Measurements from ENCODE around the gene CBX8.

CBX8 gene

DNA sequence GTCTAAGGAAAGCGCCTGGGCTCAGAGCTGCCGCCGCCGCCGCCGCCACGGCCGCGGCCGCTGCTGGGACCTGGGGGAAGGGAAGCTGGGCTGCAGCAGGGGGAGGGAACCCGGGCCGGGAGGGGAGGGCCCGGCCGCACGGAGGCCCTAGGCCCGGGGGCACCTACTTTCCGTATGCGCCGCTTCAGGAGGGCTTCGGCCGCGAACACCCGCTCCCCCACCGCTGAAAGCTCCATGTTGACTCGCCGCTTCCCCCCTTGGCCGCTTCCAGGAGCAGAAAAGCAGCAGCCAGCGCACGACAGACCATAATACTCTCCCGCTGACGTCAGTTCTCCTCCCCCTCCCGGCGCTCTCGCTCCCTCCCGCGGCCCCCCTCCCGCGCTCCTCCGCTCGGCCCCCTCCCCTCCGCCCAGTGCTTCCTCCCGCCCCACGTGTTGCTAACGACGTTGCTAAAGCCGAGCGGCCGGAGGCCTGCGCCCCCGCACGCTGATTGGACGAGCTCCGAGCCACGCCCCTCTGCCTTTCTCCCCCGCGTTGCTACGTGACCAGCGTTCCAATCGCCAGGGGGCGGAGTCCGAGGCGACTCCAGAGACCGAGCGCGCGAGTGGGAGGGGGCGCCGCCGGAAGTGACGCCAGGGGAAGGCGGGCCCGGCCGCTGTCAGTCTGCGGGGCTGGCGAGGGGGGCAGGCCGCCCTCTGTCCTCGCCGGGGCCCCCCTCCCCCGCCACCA, at the start of gene CBX8:
Gene CBX8 (minus strand): TSS at position 315 of the 729 bp plus-strand sequence. CDS start 79 bp downstream, at position 236.
- peaks cover 29% of the 10 kb centered on the region for H3K27me3 ChIP-seq (ENCODE audit: control insufficient read depth, low read length)
- peaks cover 8% of the 10 kb centered on the region; the same call in 1 of the 2 replicates for H3F3A ChIP-seq (ENCODE audit: control insufficient read depth, insufficient read depth)
- peak within 1 kb of the TSS; percentile 50 for H3K27ac ChIP-seq (ENCODE audit: low read depth, low read length)
- no peaks in the 10 kb centered on the region for H3K9me2 ChIP-seq (replicated peaks; ENCODE audit: control insufficient read depth, low read length)
- H4K20me1 ChIP-seq (ENCODE audit: control insufficient read depth, insufficient read depth, low read depth, low read length) = no peaks in the 10 kb centered on the region
- H3K36me3 ChIP-seq (ENCODE audit: control insufficient read depth, low read length) = peaks cover 12% of the 10 kb centered on the region; the same call in 1 of the 2 replicates
- no peaks in the 10 kb centered on the region for H3K9me3 ChIP-seq (ENCODE audit: control insufficient read depth, insufficient read depth, low read length)
- H3K4me1 ChIP-seq (ENCODE audit: control insufficient read depth, low read length) = peaks cover 44% of the 10 kb centered on the region
- peaks cover 14% of the 10 kb centered on the region for H3K79me2 ChIP-seq (ENCODE audit: control insufficient read depth, low read length)
- H3K4me2 ChIP-seq (ENCODE audit: low read length) = peak within 1 kb of the TSS; percentile 78
- no peak for TF ChIP-seq EZH2phosphoT487 (IDR thresholded peaks at IDR 0.05; ENCODE audit: borderline replicate concordance, low read length)
- TF ChIP-seq, protein P1, sequence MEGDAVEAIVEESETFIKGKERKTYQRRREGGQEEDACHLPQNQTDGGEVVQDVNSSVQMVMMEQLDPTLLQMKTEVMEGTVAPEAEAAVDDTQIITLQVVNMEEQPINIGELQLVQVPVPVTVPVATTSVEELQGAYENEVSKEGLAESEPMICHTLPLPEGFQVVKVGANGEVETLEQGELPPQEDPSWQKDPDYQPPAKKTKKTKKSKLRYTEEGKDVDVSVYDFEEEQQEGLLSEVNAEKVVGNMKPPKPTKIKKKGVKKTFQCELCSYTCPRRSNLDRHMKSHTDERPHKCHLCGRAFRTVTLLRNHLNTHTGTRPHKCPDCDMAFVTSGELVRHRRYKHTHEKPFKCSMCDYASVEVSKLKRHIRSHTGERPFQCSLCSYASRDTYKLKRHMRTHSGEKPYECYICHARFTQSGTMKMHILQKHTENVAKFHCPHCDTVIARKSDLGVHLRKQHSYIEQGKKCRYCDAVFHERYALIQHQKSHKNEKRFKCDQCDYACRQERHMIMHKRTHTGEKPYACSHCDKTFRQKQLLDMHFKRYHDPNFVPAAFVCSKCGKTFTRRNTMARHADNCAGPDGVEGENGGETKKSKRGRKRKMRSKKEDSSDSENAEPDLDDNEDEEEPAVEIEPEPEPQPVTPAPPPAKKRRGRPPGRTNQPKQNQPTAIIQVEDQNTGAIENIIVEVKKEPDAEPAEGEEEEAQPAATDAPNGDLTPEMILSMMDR (IDR thresholded peaks at IDR 0.05; ENCODE audit: low read depth, low read length, poor library complexity, severe bottlenecking) = no peak
- H3K4me3 ChIP-seq (ENCODE audit: low read length) = peak within 1 kb of the TSS; percentile 85

DNA sequence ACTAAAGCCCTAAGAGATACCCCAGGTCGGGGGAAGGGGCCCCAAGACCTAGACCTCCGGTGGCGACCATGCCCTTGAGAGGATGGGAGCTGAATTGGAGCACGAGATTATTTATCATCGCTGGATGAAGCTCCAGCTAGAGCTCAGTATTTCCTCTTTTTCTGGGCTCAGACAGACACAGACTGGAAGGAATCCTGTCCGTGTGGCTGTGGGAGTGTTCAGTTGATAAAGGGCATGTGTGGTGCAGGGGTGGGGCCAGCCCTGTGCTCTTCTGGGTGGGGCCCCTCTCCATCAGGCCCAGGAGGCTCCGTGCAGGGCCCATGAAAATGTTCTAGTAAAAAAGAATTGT, 48.7 kb upstream of the CBX8 start:
- no peaks in the 10 kb centered on the region for H3K9me3 ChIP-seq (ENCODE audit: control insufficient read depth, insufficient read depth, low read length)
- peaks cover 5% of the 10 kb centered on the region for H4K20me1 ChIP-seq (ENCODE audit: control insufficient read depth, insufficient read depth, low read depth, low read length)
- no peak overlapping the region for H3K4me2 ChIP-seq (ENCODE audit: low read length)
- H3K4me1 ChIP-seq (ENCODE audit: control insufficient read depth, low read length) = peaks cover 24% of the 10 kb centered on the region
- H3F3A ChIP-seq (ENCODE audit: control insufficient read depth, insufficient read depth) = peaks cover 5% of the 10 kb centered on the region; the same call in 1 of the 2 replicates
- no peaks in the 10 kb centered on the region for H3K9me2 ChIP-seq (replicated peaks; ENCODE audit: control insufficient read depth, low read length)
- H3K79me2 ChIP-seq (ENCODE audit: control insufficient read depth, low read length) = no peaks in the 10 kb centered on the region
- no peak overlapping the region for H3K27ac ChIP-seq (ENCODE audit: low read depth, low read length)
- H3K27me3 ChIP-seq (ENCODE audit: control insufficient read depth, low read length) = peaks cover 68% of the 10 kb centered on the region
- TF ChIP-seq EZH2phosphoT487 (IDR thresholded peaks at IDR 0.05; ENCODE audit: borderline replicate concordance, low read length) = no peak
- TF ChIP-seq, protein P1 (IDR thresholded peaks at IDR 0.05; ENCODE audit: low read depth, low read length, poor library complexity, severe bottlenecking) = no peak
- no peaks in the 10 kb centered on the region for H3K36me3 ChIP-seq (ENCODE audit: control insufficient read depth, low read length)
- no peak overlapping the region for H3K4me3 ChIP-seq (ENCODE audit: low read length)

DNA sequence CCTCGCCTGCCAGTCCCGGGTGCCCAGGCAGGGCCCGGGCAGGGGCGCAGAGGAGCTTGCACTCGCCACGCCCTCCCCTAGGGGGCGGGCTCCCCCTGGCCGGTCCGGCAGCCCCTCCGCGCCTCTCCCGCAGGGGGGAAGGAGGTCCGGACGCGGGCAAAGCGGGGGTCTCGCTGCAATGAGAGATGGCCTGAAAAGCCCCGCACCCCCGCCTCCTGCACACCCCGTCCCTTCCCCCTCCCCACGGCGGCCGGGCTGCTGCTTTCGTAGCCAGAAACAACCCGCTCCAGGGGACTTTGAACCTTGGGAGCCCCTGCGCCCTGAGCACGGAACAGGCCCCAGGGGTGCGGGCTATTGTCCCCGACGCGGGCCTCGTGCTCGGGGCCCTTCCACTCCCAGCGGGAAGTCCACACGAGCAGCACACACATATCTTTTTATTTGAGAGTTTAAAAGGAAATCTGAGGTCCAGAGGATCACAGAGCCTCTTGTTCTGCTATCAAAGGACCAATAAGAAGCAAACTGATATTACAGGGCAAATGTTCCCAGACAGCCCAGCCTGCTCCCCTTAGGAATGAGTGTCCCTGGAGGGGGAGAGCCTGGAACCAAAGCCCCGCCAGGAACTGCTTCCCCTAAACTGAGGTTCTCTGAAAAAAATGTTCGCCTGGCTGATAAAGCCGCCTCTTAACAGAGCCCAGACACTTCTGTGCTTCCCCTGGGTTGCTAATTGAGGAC, 48.2 kb upstream of the CBX8 start:
- H4K20me1 ChIP-seq (ENCODE audit: control insufficient read depth, insufficient read depth, low read depth, low read length) = peaks cover 5% of the 10 kb centered on the region
- 0 out of 2 replicates have a peak overlapping the region, but pooled peaks have one; percentile 18 for H3K4me2 ChIP-seq (ENCODE audit: low read length)
- TF ChIP-seq, protein P1 (IDR thresholded peaks at IDR 0.05; ENCODE audit: low read depth, low read length, poor library complexity, severe bottlenecking) = peak; percentile 72
- no peak for TF ChIP-seq EZH2phosphoT487 (IDR thresholded peaks at IDR 0.05; ENCODE audit: borderline replicate concordance, low read length)
- H3K4me1 ChIP-seq (ENCODE audit: control insufficient read depth, low read length) = peaks cover 25% of the 10 kb centered on the region
- H3F3A ChIP-seq (ENCODE audit: control insufficient read depth, insufficient read depth) = peaks cover 5% of the 10 kb centered on the region; the same call in 1 of the 2 replicates
- no peaks in the 10 kb centered on the region for H3K36me3 ChIP-seq (ENCODE audit: control insufficient read depth, low read length)
- no peak overlapping the region for H3K27ac ChIP-seq (ENCODE audit: low read depth, low read length)
- H3K9me3 ChIP-seq (ENCODE audit: control insufficient read depth, insufficient read depth, low read length) = no peaks in the 10 kb centered on the region
- H3K79me2 ChIP-seq (ENCODE audit: control insufficient read depth, low read length) = no peaks in the 10 kb centered on the region
- no peak overlapping the region for H3K4me3 ChIP-seq (ENCODE audit: low read length)
- H3K9me2 ChIP-seq (replicated peaks; ENCODE audit: control insufficient read depth, low read length) = no peaks in the 10 kb centered on the region
- peaks cover 72% of the 10 kb centered on the region for H3K27me3 ChIP-seq (ENCODE audit: control insufficient read depth, low read length)
